GM18526 (cell line): ENCODE data around the gene PSG4.
"Not testable (repeated sequence)": the region's sequence is repeated elsewhere in the genome, so short reads cannot be mapped to it uniquely, and the experiment has no call there.

Experiments used
- POLR2A ChIP-seq: IDR thresholded peaks from 3 replicates; pipeline ENCODE4 v1.6.1; 2011; ENCODE audit not compliant: insufficient read length; ENCODE audit errors: extremely low read depth

The PSG4 gene

DNA sequence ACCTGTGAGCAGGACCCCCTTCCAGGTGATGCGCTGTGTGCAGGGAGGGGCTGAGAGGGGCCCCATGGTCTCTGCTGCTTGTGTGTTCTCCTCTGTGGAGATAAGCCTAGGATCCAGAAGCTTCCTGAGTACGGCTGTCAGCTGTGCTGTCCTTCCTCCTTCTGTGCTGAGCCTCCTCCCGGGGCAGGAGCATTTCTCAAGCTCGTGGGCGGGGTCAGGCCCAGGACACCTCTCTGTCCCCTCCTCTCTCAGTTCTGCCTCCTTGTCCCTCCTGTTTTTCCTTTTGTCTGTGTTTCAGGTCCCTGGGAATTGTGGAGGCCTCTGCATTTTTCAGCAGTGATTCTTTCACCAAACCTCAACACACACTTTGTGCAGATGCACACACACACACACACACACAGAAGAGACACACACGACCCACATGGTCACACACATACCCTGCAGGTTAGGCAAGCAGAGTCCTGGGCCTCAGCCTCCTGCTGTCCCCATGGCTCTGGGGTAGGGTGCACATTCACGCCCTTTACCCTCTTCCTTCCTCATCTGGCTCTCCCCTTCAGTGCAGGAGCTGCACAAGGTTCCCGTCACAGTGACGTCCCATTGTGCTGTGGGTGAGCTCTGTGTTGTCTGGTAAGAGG lies at the start of gene PSG4:
PSG4 (minus strand) TSS at position 168 of the 635 bp plus-strand sequence; CDS start at position 66, 102 bp downstream.
- TF ChIP-seq POLR2A, result not testable (repeated sequence)

DNA sequence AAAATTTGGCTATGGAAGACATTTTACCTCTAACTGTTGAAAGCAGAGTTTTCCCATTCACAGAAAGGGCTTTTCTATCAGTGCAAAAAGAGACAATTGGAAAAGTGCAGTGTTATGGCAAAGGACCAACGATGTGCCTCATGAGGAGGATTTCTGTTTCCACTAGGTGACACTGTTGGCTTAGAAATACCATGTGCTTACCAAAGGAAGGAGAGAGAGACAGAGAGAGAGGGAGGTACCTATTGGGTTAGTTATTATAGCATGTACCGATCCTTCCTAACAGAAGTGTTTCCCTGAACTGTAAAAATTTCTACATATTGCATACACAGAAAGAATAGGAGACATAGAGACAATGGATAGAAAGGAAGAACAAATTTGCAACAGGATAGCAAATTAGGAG lies 23.9 kb upstream of the PSG4 start:
- no peak for TF ChIP-seq POLR2A

DNA sequence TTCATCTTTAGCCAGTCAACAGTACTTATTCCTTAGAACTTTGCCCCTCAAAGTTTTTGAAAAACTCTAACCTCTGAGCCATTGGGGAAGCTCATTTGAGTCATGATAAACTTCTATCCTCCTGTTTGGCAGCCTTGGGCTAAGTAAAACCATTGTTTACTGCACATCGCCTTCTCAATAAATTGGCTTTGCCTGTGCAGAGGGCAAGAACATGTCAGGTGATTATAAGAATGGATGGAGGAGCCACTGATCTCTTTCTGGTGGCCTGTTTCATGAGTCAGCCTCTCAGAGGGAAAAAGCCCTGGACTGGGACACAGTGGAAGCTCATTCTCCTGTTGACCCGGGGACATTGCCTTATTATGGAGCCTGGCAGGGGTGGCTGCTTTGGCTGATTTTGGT lies 19.4 kb upstream of the PSG4 start:
- no peak for TF ChIP-seq POLR2A

DNA sequence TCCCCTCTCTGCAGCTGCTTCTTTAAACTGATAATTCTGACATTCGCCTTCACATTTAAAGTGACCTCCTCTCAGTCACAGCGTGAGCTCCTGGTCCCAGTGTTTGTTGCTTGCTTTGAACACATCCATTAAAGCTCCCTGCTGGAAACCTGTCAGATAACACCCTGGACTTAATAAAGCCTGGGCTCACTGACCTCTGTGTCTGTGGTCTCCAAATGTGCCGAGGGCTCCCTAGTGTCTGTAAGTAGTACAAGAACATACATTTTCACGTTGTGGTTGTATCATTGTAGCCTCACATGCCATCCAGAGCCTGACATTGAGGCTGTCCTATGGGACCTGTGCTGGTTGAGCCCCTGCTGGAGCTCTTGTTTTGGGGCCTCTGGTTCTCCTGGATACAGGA lies 2.6 kb upstream of the PSG4 start:
- TF ChIP-seq POLR2A, result no peak

DNA sequence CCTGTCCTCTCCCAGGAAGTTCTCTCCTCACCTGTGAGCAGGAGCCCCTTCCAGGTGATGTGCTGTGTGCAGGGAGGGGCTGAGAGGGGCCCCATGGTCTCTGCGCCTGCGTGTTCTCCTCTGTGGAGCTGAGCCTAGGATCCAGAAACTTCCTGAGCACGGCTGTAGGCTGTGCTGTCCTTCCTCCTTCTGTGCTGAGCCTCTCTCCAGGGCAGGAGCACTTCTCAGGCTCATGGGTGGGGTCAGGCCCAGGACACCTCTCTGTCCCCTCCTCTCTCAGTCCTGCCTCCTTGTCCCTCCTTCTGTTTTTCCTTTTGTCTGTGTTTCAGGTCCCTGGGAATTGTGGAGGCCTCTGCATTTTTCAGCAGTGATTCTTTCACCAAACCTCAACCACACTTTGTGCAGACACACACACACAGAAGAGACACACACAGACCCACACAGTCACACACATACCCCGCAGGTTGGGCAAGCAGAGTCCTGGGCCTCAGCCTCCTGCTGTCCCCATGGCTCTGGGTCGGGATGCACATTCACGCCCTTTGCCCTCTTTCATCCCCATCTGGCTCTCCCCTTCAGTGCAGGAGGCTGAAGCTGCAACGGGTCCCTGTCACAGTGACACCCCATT lies 19.0 kb downstream of the PSG4 start, which contains the start of gene PSG5:
PSG5 (minus strand) TSS at position 226 of the 625 bp plus-strand sequence; CDS start at position 95, 131 bp downstream.
- TF ChIP-seq POLR2A, result not testable (repeated sequence)

DNA sequence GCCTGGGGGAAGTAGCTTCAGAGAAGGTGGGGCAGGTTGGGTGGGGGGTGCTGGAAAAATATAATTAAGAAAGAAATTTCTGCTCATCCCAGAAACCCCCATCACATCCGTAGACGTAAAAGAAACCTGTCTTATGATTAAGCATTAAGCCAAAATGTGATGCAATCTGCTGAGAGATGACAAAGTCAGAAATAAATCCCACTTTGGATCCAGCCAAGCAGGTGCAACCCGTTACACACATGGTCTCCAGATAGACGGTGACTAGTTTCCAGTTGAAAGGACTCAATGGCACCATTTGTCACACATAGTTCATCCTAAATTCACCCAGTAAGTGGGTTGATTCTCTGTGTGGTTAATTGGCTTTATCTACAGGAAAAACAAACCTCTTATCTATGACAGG lies 53.2 kb downstream of the PSG4 start:
- no peak for TF ChIP-seq POLR2A

DNA sequence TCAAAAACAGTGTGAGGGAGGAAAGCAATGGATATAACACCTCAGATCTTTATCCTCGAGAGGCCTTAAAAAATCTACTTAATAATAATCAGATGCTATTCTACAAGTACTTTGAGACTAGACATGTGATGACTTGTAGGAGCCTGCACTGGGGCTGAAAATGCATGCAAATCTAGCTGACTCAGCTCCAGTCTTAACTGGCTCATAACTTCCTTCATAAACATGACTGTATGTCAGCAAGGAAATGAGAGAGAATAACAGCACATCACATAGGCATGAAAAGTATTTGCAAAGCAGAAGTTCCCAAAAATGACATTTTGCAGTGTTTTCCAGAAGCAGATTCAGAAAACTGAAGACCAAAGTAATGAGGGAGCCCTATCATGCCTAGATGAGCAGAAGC lies 57.2 kb downstream of the PSG4 start:
- TF ChIP-seq POLR2A, result no peak
